SK-N-SH (cell line): ENCODE results near the gene EXPH5. TPM values are rescaled to one million over a fixed set of nuclear protein-coding genes. Genes with fewer than 3 reads are reported as not detected.
A peak's percentile ranks its signal among the peaks of the same experiment; 100 is the strongest.

Experiments
- CTCF ChIA-PET: fragments of 300-600, 350-600 bp; formaldehyde crosslinking; extraction: SDS; loops from one replicate; lab custom pipeline; 2021; lab: Yijun Ruan, JAX
- POLR2A ChIA-PET: fragments of 350-600 bp; sonication (Branson Sonifier 250); formaldehyde crosslinking; extraction: SDS; loops from one replicate; lab custom pipeline; 2020; ENCODE audit warnings: antibody characterized with exemption, inconsistent platforms; lab: Yijun Ruan, JAX
- DNase-seq: peaks from one replicate; pipeline ENCODE4 v3.0.0; 2012
- H2AFZ ChIP-seq: fragments of 200-600 bp; sonication (generic); 2 replicates; pipeline ENCODE4 v1.8.1; 2016; ENCODE audit warnings: antibody characterized with exemption, mild to moderate bottlenecking, low read depth
- H3F3A ChIP-seq: fragments of 200-600 bp; sonication (generic); replicated peaks from 2 replicates; pipeline ENCODE3; 2016; ENCODE audit warnings: antibody characterized with exemption, mild to moderate bottlenecking; ENCODE audit not compliant: insufficient read depth
- H3K27ac ChIP-seq, 2 experiments: fragments of 200-500 bp in 1 of 2; fragments of 200-600 bp in 1 of 2; sonication (Bioruptor generic) in 1 of 2; sonication (generic), shearing (Covaris generic) in 1 of 2; 2 replicates each; pipeline versions ENCODE4 v1.5.1 to v1.6.1; 2014 to 2016; ENCODE audit warnings: low read depth in 2 of 2, inconsistent platforms in 1 of 2, low read length in 1 of 2, mild to moderate bottlenecking in 1 of 2, mixed read lengths in 1 of 2
- H3K27me3 ChIP-seq: fragments of 200-600 bp; sonication (generic), shearing (Covaris generic); 2 replicates; pipeline ENCODE4 v1.6.1; 2016; ENCODE audit warnings: mixed run types; ENCODE audit not compliant: insufficient read depth
- H3K36me3 ChIP-seq, 2 experiments: fragments of 200-500 bp in 1 of 2; fragments of 200-600 bp in 1 of 2; sonication (Bioruptor generic) in 1 of 2; sonication (generic) in 1 of 2; replicated peaks in 1 of 2; 2 replicates each; pipeline versions ENCODE3 to v1.5.1; 2014 to 2016; ENCODE audit warnings: low read length in 1 of 2, mild to moderate bottlenecking in 1 of 2; ENCODE audit not compliant: insufficient read depth in 2 of 2, control insufficient read depth in 1 of 2
- H3K4me1 ChIP-seq, 2 experiments: fragments of 200-500 bp in 1 of 2; fragments of 200-600 bp in 1 of 2; sonication (Bioruptor generic) in 1 of 2; sonication (generic), shearing (Covaris generic) in 1 of 2; 2 replicates each; pipeline versions ENCODE4 v1.5.1 to v1.6.1; 2014 to 2016; ENCODE audit warnings: low read depth in 1 of 2, low read length in 1 of 2, mixed run types in 1 of 2; ENCODE audit not compliant: insufficient read depth in 2 of 2, control insufficient read depth in 1 of 2
- H3K4me2 ChIP-seq: fragments of 200-600 bp; sonication (generic), shearing (Covaris generic); 2 replicates; pipeline ENCODE4 v1.6.1; 2017; ENCODE audit warnings: mixed run types
- H3K4me3 ChIP-seq, 2 experiments: fragments of 200-500 bp in 1 of 2; fragments of 200-600 bp in 1 of 2; sonication (Bioruptor generic) in 1 of 2; sonication (generic), shearing (Covaris generic) in 1 of 2; 2 replicates each; pipeline versions ENCODE4 v1.5.1 to v1.8.1; 2014 to 2016; ENCODE audit warnings: low read depth in 2 of 2, inconsistent platforms in 1 of 2, low read length in 1 of 2, mild to moderate bottlenecking in 1 of 2, mixed read lengths in 1 of 2, moderate library complexity in 1 of 2
- H3K79me2 ChIP-seq: fragments of 200-600 bp; sonication (generic); 2 replicates; pipeline ENCODE4 v1.8.1; 2017; ENCODE audit warnings: mild to moderate bottlenecking; ENCODE audit not compliant: insufficient read depth
- H3K9ac ChIP-seq: fragments of 200-600 bp; sonication (generic); 2 replicates; pipeline ENCODE4 v1.6.1; 2017; ENCODE audit warnings: mixed run types
- H3K9me2 ChIP-seq: fragments of 200-600 bp; sonication (generic); 2 replicates; pipeline ENCODE4 v1.6.1; 2017; ENCODE audit warnings: mixed run types
- H3K9me3 ChIP-seq: fragments of 200-600 bp; sonication (generic); 2 replicates; pipeline ENCODE4 v1.6.1; 2017; ENCODE audit warnings: mixed run types, mild to moderate bottlenecking, moderate library complexity
- H4K20me1 ChIP-seq: fragments of 200-600 bp; sonication (generic); 2 replicates; pipeline ENCODE4 v1.6.1; 2017; ENCODE audit warnings: mild to moderate bottlenecking, mixed run types; ENCODE audit not compliant: insufficient read depth
- CHD2 ChIP-seq: fragments of 150-350 bp; IDR thresholded peaks from 2 replicates; pipeline ENCODE4 v1.6.1; 2018; ENCODE audit warnings: low read length; ENCODE audit not compliant: partially characterized antibody
- CTCF ChIP-seq: fragments of 200-600 bp; sonication (generic); IDR thresholded peaks from 2 replicates; pipeline ENCODE4 v1.6.1; 2017; ENCODE audit warnings: antibody characterized with exemption, mild to moderate bottlenecking, moderate library complexity
- EP300 ChIP-seq, 2 experiments: IDR thresholded peaks; 2 replicates each; pipeline versions ENCODE4 v1.4.0 to v1.6.1; 2012; ENCODE audit warnings: borderline replicate concordance in 1 of 2, low read depth in 1 of 2, low read length in 1 of 2
- FOSL2 ChIP-seq: IDR thresholded peaks from 2 replicates; pipeline ENCODE4 v1.4.0; 2012; ENCODE audit warnings: low read depth, mild to moderate bottlenecking, moderate library complexity, borderline replicate concordance
- FOXJ3 ChIP-seq: sonication (generic); formaldehyde crosslinking; IDR thresholded peaks from 2 replicates; pipeline ENCODE4 v1.5.1; 2020; ENCODE audit warnings: mild to moderate bottlenecking, missing genetic modification reagents
- FOXM1 ChIP-seq: IDR thresholded peaks from 2 replicates; pipeline ENCODE4 v1.4.0; 2012; ENCODE audit warnings: low read depth, mild to moderate bottlenecking
- GABPA ChIP-seq: IDR thresholded peaks from 2 replicates; pipeline ENCODE4 v1.4.0; 2012; ENCODE audit warnings: low read depth, mild to moderate bottlenecking
- IRF3 ChIP-seq: fragments of 150-350 bp; IDR thresholded peaks from 2 replicates; pipeline ENCODE4 v1.6.1; 2016; ENCODE audit warnings: mild to moderate bottlenecking, low read depth, low read length
- MXI1 ChIP-seq: IDR thresholded peaks from 2 replicates; pipeline ENCODE4 v1.6.1; 2012; ENCODE audit warnings: mild to moderate bottlenecking, low read depth, low read length, improper control_type of control experiment
- NFIC ChIP-seq: IDR thresholded peaks from 2 replicates; pipeline ENCODE4 v1.4.0; 2012; ENCODE audit warnings: borderline replicate concordance
- POLR2AphosphoS5 ChIP-seq: IDR thresholded peaks from 2 replicates; pipeline ENCODE4 v1.6.1; 2012; ENCODE audit warnings: low read depth, low read length
- SMC3 ChIP-seq: IDR thresholded peaks from 2 replicates; pipeline ENCODE4 v1.6.1; 2012; ENCODE audit warnings: low read depth, low read length, improper control_type of control experiment
- TAF1 ChIP-seq: IDR thresholded peaks from 2 replicates; pipeline ENCODE4 v1.6.1; 2012; ENCODE audit warnings: low read depth, mild to moderate bottlenecking, low read length, moderate library complexity, borderline replicate concordance
- TCF12 ChIP-seq: IDR thresholded peaks from 2 replicates; pipeline ENCODE4 v1.4.0; 2012
- YY1 ChIP-seq: IDR thresholded peaks from 2 replicates; pipeline ENCODE4 v1.4.0; 2012; ENCODE audit warnings: low read depth, mild to moderate bottlenecking
- ZBTB33 ChIP-seq: IDR thresholded peaks from 2 replicates; pipeline ENCODE4 v1.4.0; 2012; ENCODE audit warnings: low read depth, borderline replicate concordance
- WGBS: methylation state at CpG from one replicate; pipeline ENCODE4 v1.1.6; 2017; ENCODE audit warnings: low lambda C conversion rate; 5-methylcytosine and 5-hydroxymethylcytosine counted together
- polyA plus RNA-seq, 3 experiments: library from polyadenylated mRNA; depleted of rRNA; stranded (reverse); fragments of >200 nt; gene quantifications; 2 replicates each; pipeline ENCODE4 v1.2.3, GENCODE V29; 2012
- TF ChIP-seq, protein P1 (sequence below): IDR thresholded peaks from 2 replicates; pipeline ENCODE4; 2012

Gene EXPH5
- polyA plus RNA-seq, 1 of the 3 experiments (the other 2 are of a cell fraction), result 0.05 TPM

- Histone ChIP-seq H3K4me3 (no peak overlapping the region), H3K9me2 (no peaks in the 10 kb centered on the region), H3K4me2 (no peak overlapping the region), H3K36me3 (no peaks in the 10 kb centered on the region), H3F3A (no peaks in the 10 kb centered on the region), H2AFZ (no peak overlapping the region), H4K20me1 (no peaks in the 10 kb centered on the region), H3K27me3 (no peaks in the 10 kb centered on the region), H3K4me1 (peaks cover 0 to 3% of the 10 kb centered on the region in 2 experiments; a peak in 2 of 4 replicates), H3K27ac (no peak overlapping the region), H3K79me2 (no peaks in the 10 kb centered on the region), H3K9ac (no peak overlapping the region), H3K9me3 (no peaks in the 10 kb centered on the region)
- DNase-seq, result no peak
- no peak for TF ChIP-seq IRF3
- TF ChIP-seq CTCF, result no peak
- TF ChIP-seq CHD2, result no peak
- TF ChIP-seq YY1, result no peak
- no peak for TF ChIP-seq ZBTB33
- no peak for TF ChIP-seq POLR2AphosphoS5
- no peak for TF ChIP-seq MXI1
- no peak for TF ChIP-seq FOXM1
- no peak for TF ChIP-seq SMC3
- POLR2A ChIA-PET, result no interaction called here
- CTCF ChIA-PET, result interaction anchor here (0.8 kb wide), 1 partner anchor 496 kb away, joined by 3 read pairs; no protein-coding TSS in a partner anchor
- WGBS, result 93% methylated on average over 3 of the region's 3 CpGs
Observed at GRCh38 chr11:108614086-108614485, 20.5 kb upstream of the EXPH5 start.

DNA sequence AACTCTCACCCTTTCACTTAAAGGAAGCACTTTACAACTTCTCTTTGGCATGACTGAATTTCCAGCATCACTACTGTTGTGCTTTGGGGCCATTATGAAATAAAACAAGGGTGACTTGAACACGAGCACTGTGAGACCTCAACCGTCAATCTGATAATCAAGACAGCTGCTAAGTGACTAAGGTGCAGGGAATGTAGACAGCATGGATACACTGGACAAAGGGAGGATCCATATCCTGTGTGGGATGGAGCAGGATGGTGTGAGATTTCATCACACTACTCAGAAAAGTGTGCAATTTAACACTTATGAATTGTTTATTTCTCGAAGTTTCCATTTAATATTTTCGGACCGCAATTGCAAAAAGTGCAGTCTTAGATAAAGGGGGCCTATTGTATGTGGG is 16.1 kb upstream of the EXPH5 start:
- Histone ChIP-seq H3K9me2 (no peaks in the 10 kb centered on the region), H3K27me3 (no peaks in the 10 kb centered on the region), H2AFZ (peak overlapping the region; percentile 56; the same call in 1 of the 2 replicates), H4K20me1 (no peaks in the 10 kb centered on the region), H3F3A (no peaks in the 10 kb centered on the region), H3K4me3 (no peak overlapping the region), H3K4me1 (no peaks in the 10 kb centered on the region), H3K36me3 (no peaks in the 10 kb centered on the region), H3K9ac (no peak overlapping the region), H3K27ac (no peak overlapping the region), H3K79me2 (no peaks in the 10 kb centered on the region), H3K9me3 (no peaks in the 10 kb centered on the region), H3K4me2 (no peak overlapping the region)
- DNase-seq, result no peak
- 61% methylated on average over 5 of the region's 5 CpGs for WGBS
- ChIA-PET CTCF (no interaction called here), POLR2A (no interaction called here)
- TF ChIP-seq NFIC (no peak), FOXJ3 (CRISPR knock-in tag) (no peak), GABPA (no peak), TAF1 (no peak), EP300 (IDR thresholded peaks at IDR 0.05; ENCODE audit: borderline replicate concordance in 1 of 2, low read depth in 1 of 2, low read length in 1 of 2) (no peak), FOSL2 (peak; percentile 12; the same call in 1 of the 2 replicates), IRF3 (no peak), TCF12 (peak; percentile 53; the same call in 1 of the 2 replicates)
- TF ChIP-seq, protein P1, sequence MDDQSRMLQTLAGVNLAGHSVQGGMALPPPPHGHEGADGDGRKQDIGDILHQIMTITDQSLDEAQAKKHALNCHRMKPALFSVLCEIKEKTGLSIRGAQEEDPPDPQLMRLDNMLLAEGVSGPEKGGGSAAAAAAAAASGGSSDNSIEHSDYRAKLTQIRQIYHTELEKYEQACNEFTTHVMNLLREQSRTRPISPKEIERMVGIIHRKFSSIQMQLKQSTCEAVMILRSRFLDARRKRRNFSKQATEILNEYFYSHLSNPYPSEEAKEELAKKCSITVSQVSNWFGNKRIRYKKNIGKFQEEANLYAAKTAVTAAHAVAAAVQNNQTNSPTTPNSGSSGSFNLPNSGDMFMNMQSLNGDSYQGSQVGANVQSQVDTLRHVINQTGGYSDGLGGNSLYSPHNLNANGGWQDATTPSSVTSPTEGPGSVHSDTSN, result 0 out of 2 replicates have a peak, but pooled peaks have one; percentile 12
